Measurements from ENCODE around the gene CHD9NB. TPM values are rescaled to one million over a fixed set of nuclear protein-coding genes. Genes with fewer than 3 reads are reported as not detected.

The CHD9NB gene
- total RNA-seq, 1 donor from 2014 or later = 0.39 TPM

- no peak for DNase-seq (ENCODE audit: low read depth in 2 of 2)
These were observed 21.3 kb downstream of the CHD9NB start for GRCh38 chr16:53031323-53031942.

DNA sequence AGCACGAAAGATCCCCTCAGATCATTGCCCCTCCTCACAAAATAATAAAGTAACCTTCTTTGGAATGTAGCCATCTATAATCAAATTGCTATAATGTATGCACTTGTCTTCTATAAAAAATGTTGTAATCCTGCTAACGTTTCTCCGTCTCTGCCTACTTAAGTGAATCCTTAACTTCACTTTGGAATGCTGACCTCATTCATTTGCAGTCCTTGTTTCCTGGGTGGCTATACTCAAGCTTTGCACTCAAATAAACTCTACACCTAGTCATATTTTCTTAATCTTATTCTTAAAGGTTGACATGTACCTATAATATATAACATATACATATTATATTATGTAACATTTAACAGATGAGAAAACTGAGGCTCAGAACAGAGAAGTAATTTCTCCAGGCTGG is 22.7 kb downstream of the CHD9NB start:
- DNase-seq (ENCODE audit: low read depth in 2 of 2) = no peak

DNA sequence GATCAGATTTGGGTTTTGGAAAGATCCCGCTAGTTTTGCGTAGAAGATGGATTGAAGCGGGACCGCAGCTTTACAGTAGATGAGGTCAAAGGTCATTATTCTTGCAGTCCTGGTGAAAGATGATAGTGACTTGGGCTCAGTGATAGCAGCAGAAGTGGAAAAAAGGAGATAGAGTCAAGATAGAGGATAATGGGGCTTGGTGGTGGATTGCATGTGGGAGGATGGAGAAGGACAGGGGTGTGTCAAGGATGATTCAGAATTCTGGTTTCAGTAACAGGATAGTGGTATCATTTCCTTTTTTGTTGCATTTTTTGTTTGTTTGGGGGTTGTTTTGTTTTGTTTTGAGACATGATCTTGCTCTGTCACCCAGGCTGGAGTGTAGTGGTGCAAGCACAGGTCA is 28.7 kb downstream of the CHD9NB start:
- DNase-seq (ENCODE audit: low read depth in 2 of 2) = no peak

DNA sequence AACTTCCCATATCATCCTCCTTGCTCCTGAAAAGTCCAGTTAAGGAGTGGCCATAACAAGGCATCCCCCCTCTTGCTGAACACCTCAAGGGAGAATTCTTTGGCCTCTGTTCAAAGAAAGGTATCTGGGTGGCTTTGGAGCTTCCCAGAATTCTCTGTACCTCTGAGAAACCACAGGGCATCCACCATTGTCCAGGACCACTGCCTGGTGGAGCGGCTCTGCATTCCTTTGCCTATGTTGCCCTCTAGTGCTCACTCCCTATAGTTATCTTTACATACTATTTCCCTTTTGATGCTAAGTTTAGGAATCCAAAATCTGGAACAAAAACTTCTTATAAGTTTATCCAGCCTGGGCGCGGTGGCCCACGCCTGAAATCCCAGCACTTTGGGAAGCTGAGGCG is 30.3 kb downstream of the CHD9NB start:
- DNase-seq (ENCODE audit: low read depth in 2 of 2) = peak; percentile 35 to 56

- DNase-seq (ENCODE audit: low read depth in 2 of 2) = no peak
These were observed 33.8 kb downstream of the CHD9NB start for GRCh38 chr16:53018834-53019416.

DNA sequence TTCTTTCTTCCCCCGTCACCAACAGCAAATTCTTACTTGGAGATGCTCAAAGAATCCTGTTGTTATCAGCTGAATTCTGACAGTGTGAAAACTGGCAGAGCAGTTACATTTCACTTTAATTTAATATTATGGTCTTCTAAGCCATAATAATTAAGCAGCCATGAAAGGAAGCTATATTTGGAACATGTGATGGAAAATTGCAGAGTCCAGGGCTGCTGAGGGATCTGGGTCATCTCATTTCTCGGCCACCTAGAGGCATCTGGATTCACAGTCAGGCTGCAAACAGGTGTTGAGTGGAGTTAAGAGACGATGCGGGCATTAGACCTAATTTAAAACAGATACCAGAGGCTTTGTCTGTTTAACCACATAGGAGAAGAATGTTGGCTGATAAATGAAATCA is 38.4 kb downstream of the CHD9NB start:
- DNase-seq (ENCODE audit: low read depth in 2 of 2) = no peak

GRCh38 chr16:53007095-53007494 is 45.6 kb downstream of the CHD9NB start:
- DNase-seq (ENCODE audit: low read depth in 2 of 2) = no peak

DNA sequence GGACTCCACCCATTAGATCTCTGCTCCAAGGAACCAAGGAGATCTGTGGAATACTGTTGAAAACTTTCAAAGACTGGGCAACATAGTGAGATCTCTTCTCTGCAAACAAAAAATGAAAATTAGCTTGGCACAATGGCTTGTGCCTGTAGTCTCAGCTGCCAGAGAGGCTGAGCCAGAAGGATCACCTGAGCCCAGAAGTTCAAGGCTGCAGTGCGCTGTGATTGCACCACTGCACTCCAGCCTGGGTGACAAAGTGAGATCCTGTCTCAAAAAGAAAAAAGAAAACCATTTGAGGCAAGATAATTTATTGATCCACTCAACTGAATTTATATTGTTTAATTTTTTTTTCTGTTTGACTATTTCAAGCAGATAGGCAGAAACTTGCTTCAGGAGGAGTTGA is 54.8 kb downstream of the CHD9NB start:
- no peak for DNase-seq (ENCODE audit: low read depth in 2 of 2)

DNA sequence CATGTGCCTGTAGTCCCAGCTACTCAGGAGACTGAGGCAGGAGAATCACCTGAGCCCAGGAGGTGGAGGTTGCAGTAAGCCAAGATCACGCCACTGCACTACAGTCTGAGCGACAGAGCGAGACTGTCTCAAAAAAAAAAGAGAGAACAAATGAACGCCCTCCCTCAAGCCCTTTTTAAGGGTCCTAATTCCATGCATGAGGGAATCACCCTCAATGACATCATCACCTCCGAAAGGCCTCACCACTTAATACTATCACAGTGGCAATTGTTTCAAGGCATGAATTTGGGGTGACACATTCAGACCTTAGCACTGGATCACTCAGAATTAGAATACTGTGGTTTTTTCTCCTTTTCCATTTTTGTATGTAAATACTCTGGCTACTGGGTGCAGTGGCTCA is 57.8 kb downstream of the CHD9NB start:
- no peak for DNase-seq (ENCODE audit: low read depth in 2 of 2)

DNA sequence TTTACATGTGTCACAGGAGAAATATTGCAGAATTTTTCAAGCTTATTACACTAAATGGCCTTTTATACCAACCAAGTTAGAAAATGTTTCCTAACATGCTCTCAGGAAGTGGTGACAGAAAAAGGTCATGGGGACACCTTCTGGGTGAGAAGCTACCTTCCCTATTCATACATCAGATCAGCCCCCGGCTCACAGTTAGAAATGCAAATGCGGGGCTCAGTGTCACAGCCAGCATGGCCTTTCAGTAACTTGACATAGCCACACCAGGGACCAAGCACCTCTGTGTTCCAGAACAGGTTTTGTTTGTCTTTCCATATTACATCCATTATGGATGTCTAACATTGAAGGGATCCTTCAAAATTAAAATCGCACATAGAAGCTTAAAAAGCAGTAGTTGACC is 59.5 kb downstream of the CHD9NB start:
- DNase-seq (ENCODE audit: low read depth in 2 of 2) = no peak

GRCh38 chr16:52991572-52991971 is 61.1 kb downstream of the CHD9NB start:
- no peak for DNase-seq (ENCODE audit: low read depth in 2 of 2)

Other genes starting within 250 kb of the CHD9NB start
- gene CHD9, start 2.1 kb upstream of the CHD9NB start, total RNA-seq = 24.0 and 26.9 TPM in 2 replicates